ENCODE data around the gene SLC25A23. TPM values are rescaled to one million over a fixed set of nuclear protein-coding genes. Genes with fewer than 3 reads are reported as not detected.
A peak's percentile ranks its signal among the peaks of the same experiment; 100 is the strongest.

The SLC25A23 gene
- total RNA-seq, 1 donor from 2014 or later: 56.5 TPM

DNA sequence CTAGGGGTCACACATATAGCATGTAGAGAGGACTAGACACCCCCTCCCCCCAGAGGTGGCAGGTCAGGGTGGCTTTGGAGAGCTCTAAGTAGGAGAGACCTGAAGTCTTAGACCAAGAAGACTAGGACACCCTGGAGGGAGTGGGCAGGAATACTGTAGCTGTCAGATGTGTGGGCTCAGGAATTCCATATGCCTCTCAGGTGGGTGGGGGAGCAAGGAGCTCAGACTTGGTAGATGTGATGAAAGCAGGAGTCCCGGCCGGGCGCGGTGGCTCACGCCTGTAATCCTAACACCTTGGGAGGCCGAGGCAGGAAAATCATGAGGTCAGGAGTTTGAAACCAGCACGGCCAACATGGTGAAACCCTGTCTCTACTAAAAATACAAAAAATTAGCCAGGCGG lies 6.1 kb upstream of the SLC25A23 start:
- no peak for DNase-seq (ENCODE audit: low spot score in 2 of 2)
- intact Hi-C loops (cut with DNase I): no loop called here
- TF ChIP-seq, protein P1, sequence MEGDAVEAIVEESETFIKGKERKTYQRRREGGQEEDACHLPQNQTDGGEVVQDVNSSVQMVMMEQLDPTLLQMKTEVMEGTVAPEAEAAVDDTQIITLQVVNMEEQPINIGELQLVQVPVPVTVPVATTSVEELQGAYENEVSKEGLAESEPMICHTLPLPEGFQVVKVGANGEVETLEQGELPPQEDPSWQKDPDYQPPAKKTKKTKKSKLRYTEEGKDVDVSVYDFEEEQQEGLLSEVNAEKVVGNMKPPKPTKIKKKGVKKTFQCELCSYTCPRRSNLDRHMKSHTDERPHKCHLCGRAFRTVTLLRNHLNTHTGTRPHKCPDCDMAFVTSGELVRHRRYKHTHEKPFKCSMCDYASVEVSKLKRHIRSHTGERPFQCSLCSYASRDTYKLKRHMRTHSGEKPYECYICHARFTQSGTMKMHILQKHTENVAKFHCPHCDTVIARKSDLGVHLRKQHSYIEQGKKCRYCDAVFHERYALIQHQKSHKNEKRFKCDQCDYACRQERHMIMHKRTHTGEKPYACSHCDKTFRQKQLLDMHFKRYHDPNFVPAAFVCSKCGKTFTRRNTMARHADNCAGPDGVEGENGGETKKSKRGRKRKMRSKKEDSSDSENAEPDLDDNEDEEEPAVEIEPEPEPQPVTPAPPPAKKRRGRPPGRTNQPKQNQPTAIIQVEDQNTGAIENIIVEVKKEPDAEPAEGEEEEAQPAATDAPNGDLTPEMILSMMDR (IDR thresholded peaks at IDR 0.05): no peak
- Histone ChIP-seq H3K9me3 (no peaks in the 10 kb centered on the region), H3K27me3 (no peaks in the 10 kb centered on the region), H3K36me3 (no peaks in the 10 kb centered on the region), H3K4me1 (peaks cover 0 to 4% of the 10 kb centered on the region in 2 donors), H3K27ac (no peak overlapping the region), H3K4me3 (no peak overlapping the region)

DNA sequence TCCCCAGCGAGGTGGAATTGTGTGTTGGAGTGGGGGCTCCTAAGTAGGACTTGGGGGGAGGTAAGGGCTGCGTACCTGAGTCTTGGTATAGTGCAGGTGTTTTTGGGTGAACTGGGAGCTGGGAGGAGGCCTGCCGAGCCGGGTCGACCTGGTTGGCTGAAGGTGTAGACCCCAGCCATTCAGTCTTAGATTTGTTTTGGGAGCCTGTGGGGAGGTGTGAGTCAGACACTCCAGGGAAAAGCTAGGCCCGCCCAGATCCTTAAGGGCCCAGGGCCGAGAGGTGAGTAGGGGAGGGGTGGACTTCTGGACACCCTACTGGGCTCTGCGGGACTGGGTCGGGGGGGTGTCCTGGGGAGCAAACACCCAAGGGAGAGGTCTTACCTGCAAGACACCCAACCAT lies 5.4 kb upstream of the SLC25A23 start:
- Histone ChIP-seq H3K4me1 (peaks cover 0 to 4% of the 10 kb centered on the region in 2 donors), H3K27ac (no peak overlapping the region), H3K9me3 (no peaks in the 10 kb centered on the region), H3K36me3 (no peaks in the 10 kb centered on the region), H3K4me3 (no peak overlapping the region), H3K27me3 (no peaks in the 10 kb centered on the region)
- intact Hi-C loops (cut with DNase I): no loop called here
- TF ChIP-seq, protein P1 (IDR thresholded peaks at IDR 0.05): no peak
- no peak for DNase-seq (ENCODE audit: low spot score in 2 of 2)

DNA sequence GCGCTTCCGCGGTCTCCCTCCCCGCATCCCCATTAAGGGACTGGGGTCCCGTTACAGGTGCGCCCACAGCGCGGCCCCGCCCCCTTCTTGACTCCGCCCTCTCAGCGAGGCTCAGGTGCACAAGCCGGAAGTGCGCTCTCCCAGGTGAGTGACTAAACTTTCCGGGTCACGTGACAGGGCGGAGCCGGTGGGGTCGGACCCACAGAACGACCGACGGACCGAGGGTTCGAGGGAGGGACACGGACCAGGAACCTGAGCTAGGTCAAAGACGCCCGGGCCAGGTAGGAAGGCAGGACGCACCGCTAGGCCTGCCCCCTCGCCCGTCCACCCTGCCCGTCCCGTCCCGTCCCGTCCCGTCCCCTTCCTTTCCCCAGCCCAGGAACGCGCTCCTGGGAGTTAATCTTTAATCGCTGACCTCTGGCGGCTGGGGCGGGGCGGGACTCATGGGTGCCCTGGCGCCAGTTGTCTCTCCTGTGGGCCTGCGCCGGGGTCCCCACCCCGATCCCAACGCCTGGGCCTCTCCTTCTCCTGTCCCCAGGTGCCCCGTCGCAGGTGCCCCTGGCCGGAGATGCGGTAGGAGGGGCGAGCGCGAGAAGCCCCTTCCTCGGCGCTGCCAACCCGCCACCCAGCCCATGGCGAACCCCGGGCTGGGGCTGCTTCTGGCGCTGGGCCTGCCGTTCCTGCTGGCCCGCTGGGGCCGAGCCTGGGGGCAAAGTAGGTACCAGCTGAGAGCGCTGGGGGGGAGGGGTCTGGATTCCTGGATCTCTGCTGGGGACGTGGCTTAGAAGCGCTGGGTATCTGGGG lies 4.7 kb upstream of the SLC25A23 start, which contains the start of gene CRB3:
CRB3 (plus strand) TSS at position 202 of the 804 bp plus-strand sequence; CDS start at position 633, 431 bp downstream.
- Histone ChIP-seq H3K27ac (no peak within 1 kb of the TSS), H3K4me3 (no peak within 1 kb of the TSS), H3K36me3 (no peaks in the 10 kb centered on the region), H3K27me3 (no peaks in the 10 kb centered on the region), H3K9me3 (no peaks in the 10 kb centered on the region), H3K4me1 (peaks cover 0 to 4% of the 10 kb centered on the region in 2 donors)
- TF ChIP-seq, protein P1 (IDR thresholded peaks at IDR 0.05): no peak
- DNase-seq (ENCODE audit: low spot score in 2 of 2): no peak
- intact Hi-C loops (cut with DNase I): no loop called here

DNA sequence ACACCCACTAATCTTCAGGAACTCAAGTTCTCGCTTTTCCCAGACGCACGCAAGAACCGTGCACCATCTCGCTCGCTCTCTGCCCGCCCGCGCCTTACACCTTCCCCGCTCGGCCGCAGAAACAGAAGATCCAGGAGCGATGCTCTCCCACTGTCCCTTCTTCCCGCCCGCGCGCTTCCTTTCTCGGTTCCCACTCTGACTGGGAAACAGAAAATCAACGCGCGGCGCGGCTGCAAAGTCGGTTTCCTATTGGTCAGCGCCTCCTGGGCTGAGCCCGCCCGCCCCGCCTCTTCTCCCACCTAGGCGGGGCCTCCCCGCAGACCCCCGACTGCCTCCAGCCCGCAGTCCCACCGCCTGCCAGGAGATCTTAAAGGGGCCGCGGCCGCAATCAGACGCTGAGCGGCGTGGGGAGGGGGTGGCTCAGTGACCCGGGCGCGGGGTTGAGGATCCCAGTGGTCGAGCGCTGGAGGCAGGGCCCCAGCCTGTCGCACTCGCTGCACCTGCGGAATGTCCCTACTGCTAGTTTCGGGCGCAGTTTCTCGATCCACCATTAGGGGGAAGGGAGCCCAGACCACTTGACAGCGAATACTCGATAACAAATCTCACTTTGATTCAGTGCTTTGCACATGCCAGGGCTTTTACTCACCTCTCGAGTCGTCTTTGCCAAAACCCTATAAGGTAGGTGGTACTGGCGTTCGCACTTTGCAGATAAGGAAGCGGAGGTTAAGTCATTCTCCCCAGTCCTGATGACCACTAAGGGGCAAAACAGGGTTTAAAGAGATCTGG lies 700 bp upstream of the SLC25A23 start:
- Histone ChIP-seq H3K36me3 (peaks cover 0 to 10% of the 10 kb centered on the region in 2 donors), H3K9me3 (no peaks in the 10 kb centered on the region), H3K27me3 (no peaks in the 10 kb centered on the region), H3K4me3 (peak overlapping the region; percentile 72 to 79), H3K27ac (peak overlapping the region in 1 of 2 donors; percentile 59), H3K4me1 (peaks cover 0 to 4% of the 10 kb centered on the region in 2 donors)
- TF ChIP-seq, protein P1 (IDR thresholded peaks at IDR 0.05): peak; percentile 59 to 73 (median 63)
- intact Hi-C loops (cut with DNase I): loop anchor here (1.0 to 2.0 kb wide), 2 partner anchors 35 to 277 kb away; partner anchors contain the start of gene GPR108
- peak; percentile 84 to 98 for DNase-seq (ENCODE audit: low spot score in 2 of 2)

DNA sequence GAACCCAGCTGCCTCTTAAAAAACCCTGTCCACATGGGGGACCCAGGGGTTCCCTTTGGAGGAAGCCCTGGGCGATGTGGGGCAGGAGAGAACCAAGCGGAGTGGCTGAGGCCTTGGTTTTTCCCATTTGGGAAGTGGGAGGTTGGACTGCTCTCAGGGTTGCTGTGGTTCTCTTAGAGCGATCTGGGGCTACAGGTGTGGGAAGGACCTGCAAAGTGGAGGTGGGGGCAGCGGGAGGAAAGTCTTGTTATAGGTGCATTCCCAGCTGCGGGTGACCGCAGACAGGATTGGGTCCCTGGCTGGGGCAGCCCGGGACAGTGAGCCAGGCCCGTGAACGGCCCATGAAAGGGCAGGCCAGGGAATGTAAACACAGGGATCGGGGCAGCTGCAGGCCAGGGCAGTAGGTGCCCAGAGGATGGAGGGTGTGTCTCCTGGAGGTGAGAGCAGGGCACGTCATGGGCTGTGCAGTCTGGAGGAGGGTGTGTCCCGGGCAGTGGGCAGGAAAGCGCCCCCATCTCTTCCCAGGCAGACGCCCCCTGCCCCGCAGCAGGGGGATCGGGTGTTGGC lies 814 bp downstream of the SLC25A23 start:
- intact Hi-C loops (cut with DNase I): loop anchor here (2.0 kb wide), 1 partner anchor 66 kb away; the partner anchor contains the start of gene GTF2F1

More for the DNA sequence above, 814 bp downstream of the SLC25A23 start:
- no peak for DNase-seq (ENCODE audit: low spot score in 2 of 2)
- peak overlapping the region; percentile 72 to 79 for H3K4me3 ChIP-seq
- H3K9me3 ChIP-seq: peaks cover 0 to 4% of the 10 kb centered on the region in 2 donors
- H3K27ac ChIP-seq: peak overlapping the region; percentile 29 to 40
- peaks cover 15 to 25% of the 10 kb centered on the region in 2 donors for H3K36me3 ChIP-seq
- H3K27me3 ChIP-seq: no peaks in the 10 kb centered on the region
- H3K4me1 ChIP-seq: peaks cover 0 to 4% of the 10 kb centered on the region in 2 donors
- TF ChIP-seq, protein P1 (IDR thresholded peaks at IDR 0.05): no peak

Data from ascending aorta (tissue), 2 donors.